ENCODE measurements around the gene ERO1B.

ERO1B gene

GRCh38 chr1:236292425-236292824, 10.7 kb upstream of the ERO1B start:
- DNase-seq, result no peak

GRCh38 chr1:236289492-236290131, 7.9 kb upstream of the ERO1B start:
- no peak for DNase-seq

- DNase-seq, result no peak
Measured at GRCh38 chr1:236288620-236288976, 6.8 kb upstream of the ERO1B start.

GRCh38 chr1:236287757-236288619, 6.2 kb upstream of the ERO1B start:
- no peak for DNase-seq

GRCh38 chr1:236287356-236287755, 5.6 kb upstream of the ERO1B start:
- DNase-seq, result no peak

- DNase-seq, result no peak
Measured at GRCh38 chr1:236284291-236284721, 2.5 kb upstream of the ERO1B start.

- no peak for DNase-seq
Measured at GRCh38 chr1:236282719-236283118, 961 bp upstream of the ERO1B start.

GRCh38 chr1:236282425-236282716, 613 bp upstream of the ERO1B start:
- DNase-seq, result peak; percentile 44

- DNase-seq, result peak; percentile 17
Measured at GRCh38 chr1:236281198-236281653, 532 bp downstream of the ERO1B start.

GRCh38 chr1:236280438-236281197, 1.1 kb downstream of the ERO1B start:
- DNase-seq, result peak; percentile 19

GRCh38 chr1:236275586-236275985, 6.2 kb downstream of the ERO1B start:
- DNase-seq, result no peak

GRCh38 chr1:236275061-236275460, 6.7 kb downstream of the ERO1B start:
- no peak for DNase-seq

GRCh38 chr1:236273358-236273757, 8.4 kb downstream of the ERO1B start:
- no peak for DNase-seq

- no peak for DNase-seq
Measured at GRCh38 chr1:236269439-236269838, 12.3 kb downstream of the ERO1B start.

- DNase-seq, result no peak
Measured at GRCh38 chr1:236261898-236262297, 19.9 kb downstream of the ERO1B start.

- DNase-seq, result no peak
Measured at GRCh38 chr1:236261033-236261432, 20.7 kb downstream of the ERO1B start.

GRCh38 chr1:236259043-236259442, 22.7 kb downstream of the ERO1B start:
- no peak for DNase-seq

GRCh38 chr1:236258114-236258622, 23.6 kb downstream of the ERO1B start:
- DNase-seq, result no peak

- DNase-seq, result no peak
Measured at GRCh38 chr1:236257216-236257615, 24.5 kb downstream of the ERO1B start.

- DNase-seq, result no peak
Measured at GRCh38 chr1:236253918-236254637, 27.7 kb downstream of the ERO1B start.

GRCh38 chr1:236253119-236253518, 28.6 kb downstream of the ERO1B start:
- no peak for DNase-seq

- no peak for DNase-seq
Measured at GRCh38 chr1:236251587-236251986, 30.2 kb downstream of the ERO1B start.

GRCh38 chr1:236247286-236247685, 34.5 kb downstream of the ERO1B start:
- DNase-seq, result no peak
